ENCODE measurements around the gene SUPT3H.

Gene SUPT3H

GRCh38 chr6:45086360-45087084 is 291.2 kb downstream of the SUPT3H start:
- H3K27ac ChIP-seq = no peak overlapping the region
- peak; percentile 56 for TF ChIP-seq CTCF (conservative IDR thresholded peaks at IDR 0.05)

GRCh38 chr6:45084257-45084656 is 293.5 kb downstream of the SUPT3H start:
- TF ChIP-seq CTCF (conservative IDR thresholded peaks at IDR 0.05) = no peak
- H3K27ac ChIP-seq = no peak overlapping the region

- H3K27ac ChIP-seq = no peak overlapping the region
- TF ChIP-seq CTCF (conservative IDR thresholded peaks at IDR 0.05) = no peak
These were observed 295.6 kb downstream of the SUPT3H start for GRCh38 chr6:45082091-45082490.

- H3K27ac ChIP-seq = no peak overlapping the region
- no peak for TF ChIP-seq CTCF (conservative IDR thresholded peaks at IDR 0.05)
These were observed 296.1 kb downstream of the SUPT3H start for GRCh38 chr6:45081634-45082033.

GRCh38 chr6:45078432-45078831 is 299.3 kb downstream of the SUPT3H start:
- TF ChIP-seq CTCF (conservative IDR thresholded peaks at IDR 0.05) = no peak
- H3K27ac ChIP-seq = no peak overlapping the region

GRCh38 chr6:45076217-45076930 is 301.4 kb downstream of the SUPT3H start:
- no peak for TF ChIP-seq CTCF (conservative IDR thresholded peaks at IDR 0.05)
- H3K27ac ChIP-seq = no peak overlapping the region

- H3K27ac ChIP-seq = no peak overlapping the region
- no peak for TF ChIP-seq CTCF (conservative IDR thresholded peaks at IDR 0.05)
These were observed 302.5 kb downstream of the SUPT3H start for GRCh38 chr6:45075246-45075645.

Data from VCaP (cell line).